NCI-H82 treated with DMSO at 0.1 percent for 48 hours (cell line): ENCODE data around the gene MUC20.
"Not testable (repeated sequence)": the region's sequence is repeated elsewhere in the genome, so short reads cannot be mapped to it uniquely, and the experiment has no call there.

Source experiments
- DNase-seq: peaks from one replicate; lab custom pipeline; 2025; ENCODE audit not compliant: unreplicated experiment; lab: John Stamatoyannopoulos, UW

The MUC20 gene

DNA sequence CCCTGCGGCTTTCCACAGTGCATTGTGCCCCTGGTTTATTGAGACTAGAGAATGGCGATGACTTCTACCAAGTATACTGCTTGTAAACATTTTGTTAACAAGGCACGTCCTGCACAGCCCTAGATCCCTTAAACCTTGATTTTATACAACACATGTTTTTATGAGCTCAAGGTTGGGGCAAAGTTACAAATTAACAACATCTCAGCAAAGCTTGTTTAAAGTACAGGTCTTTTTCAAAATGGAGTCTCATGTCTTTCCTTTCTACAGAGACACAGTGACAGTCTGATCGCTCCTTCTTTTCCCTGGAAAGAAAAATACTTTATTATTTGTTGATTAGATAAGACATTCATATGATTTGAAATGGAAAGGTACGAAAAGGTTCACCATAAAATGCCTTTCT, 8.0 kb downstream of the MUC20 start:
- DNase-seq = not testable (repeated sequence)

GRCh38 chr3:195729476-195730251, 8.9 kb downstream of the MUC20 start:
- DNase-seq = no peak

GRCh38 chr3:195731356-195731905, 10.7 kb downstream of the MUC20 start:
- DNase-seq = no peak

DNA sequence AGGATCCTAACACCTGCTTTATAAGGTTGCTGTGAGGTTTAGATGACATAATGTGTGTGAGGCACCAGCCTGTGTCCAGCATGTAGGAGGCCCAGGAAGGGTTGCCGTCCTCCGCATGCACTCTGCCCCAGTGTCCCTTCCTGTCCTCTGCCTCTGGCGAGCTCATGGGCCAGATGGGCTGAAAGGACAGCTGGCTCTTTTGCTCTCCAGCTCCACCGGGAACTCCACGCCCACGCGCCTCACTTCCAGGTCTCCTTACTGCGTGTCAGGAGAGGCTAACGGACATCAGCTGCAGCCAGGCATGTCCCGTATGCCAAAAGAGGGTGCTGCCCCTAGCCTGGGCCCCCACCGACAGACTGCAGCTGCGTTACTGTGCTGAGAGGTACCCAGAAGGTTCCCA, 12.2 kb downstream of the MUC20 start:
- no peak for DNase-seq

- DNase-seq = no peak
These were observed 14.4 kb downstream of the MUC20 start for GRCh38 chr3:195735036-195735695.

GRCh38 chr3:195736866-195737490, 16.2 kb downstream of the MUC20 start:
- DNase-seq = no peak

- DNase-seq = not testable (repeated sequence)
These were observed 17.0 kb downstream of the MUC20 start for GRCh38 chr3:195737782-195738181.

DNA sequence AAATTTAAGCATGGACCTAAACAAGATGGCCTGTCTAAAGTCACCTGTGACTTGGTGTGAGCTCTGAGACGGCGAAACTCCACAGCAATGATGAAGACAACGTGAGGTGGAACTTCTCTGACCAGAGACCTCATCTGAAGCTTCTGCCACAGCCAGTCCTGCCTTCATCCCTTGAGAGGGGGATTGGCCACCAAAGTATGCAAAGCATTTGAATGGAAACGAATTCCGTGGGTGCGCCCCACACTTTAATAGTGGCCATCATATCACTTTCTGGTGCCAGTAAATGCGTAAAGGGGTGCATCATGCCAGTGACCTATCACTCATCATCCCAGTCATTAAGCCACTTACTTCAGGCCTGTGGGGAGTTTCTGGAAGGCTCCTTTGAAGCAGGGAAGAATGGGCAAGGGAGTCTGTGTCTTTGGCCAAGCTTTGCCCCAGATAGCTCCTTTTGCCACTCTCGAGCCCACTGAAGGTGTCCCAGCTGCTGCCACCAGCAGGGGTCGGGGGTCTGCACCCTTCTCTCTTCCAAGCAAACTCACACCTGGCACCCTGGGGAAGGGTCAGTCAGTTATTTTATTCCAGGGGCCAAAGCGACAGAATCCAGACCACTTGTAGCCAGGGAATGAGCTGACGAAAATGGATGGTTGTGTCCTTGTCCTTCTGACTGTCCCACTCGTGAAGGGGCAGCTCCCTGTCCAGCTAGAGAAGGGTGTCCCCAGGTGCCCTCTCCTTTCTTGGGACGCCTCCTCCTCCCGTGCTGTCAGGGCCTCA, 17.7 kb downstream of the MUC20 start:
- no peak for DNase-seq

- no peak for DNase-seq
These were observed 18.9 kb downstream of the MUC20 start for GRCh38 chr3:195739561-195740111.

DNA sequence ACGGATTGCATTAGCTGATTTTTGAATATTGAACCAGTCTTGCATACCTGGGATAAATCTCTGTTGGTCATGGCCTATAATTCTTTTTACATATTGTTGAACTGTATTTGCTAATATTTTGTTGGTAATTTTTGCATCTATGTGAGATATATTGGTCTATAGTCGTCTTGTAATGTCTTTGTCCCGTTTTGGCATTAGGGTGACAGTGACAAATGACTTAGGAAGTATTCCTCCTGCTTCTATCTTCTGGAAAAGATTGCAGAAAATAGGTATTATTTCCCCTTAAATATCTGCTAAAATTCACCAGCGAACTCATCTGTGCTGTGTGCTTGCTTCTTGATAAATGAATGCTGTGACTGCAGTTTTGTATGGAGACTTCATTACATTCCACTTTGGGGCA, 23.7 kb downstream of the MUC20 start:
- no peak for DNase-seq

- no peak for DNase-seq
These were observed 25.6 kb downstream of the MUC20 start for GRCh38 chr3:195746346-195746745.

GRCh38 chr3:195746751-195747150, 26.0 kb downstream of the MUC20 start:
- DNase-seq = no peak

DNA sequence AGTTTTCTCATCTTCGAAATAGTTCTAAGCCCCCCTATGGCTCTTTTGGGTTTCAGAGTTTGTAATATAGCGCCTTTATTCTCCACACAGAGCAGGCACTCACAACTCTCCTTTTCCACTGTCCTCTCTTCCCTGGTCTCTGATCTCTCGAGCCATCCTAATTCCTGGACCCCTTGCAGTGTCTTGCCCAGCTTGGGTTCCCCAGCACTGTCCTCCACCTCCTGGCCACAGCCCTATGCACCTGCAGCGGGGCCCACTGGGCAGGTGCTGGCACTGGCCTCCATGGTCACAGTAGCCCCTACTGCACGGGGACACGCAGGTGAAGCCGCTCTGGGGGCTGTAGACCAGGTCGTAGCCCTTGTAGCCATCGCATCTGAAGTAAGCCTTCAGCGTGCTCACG, 27.9 kb downstream of the MUC20 start:
- no peak for DNase-seq

DNA sequence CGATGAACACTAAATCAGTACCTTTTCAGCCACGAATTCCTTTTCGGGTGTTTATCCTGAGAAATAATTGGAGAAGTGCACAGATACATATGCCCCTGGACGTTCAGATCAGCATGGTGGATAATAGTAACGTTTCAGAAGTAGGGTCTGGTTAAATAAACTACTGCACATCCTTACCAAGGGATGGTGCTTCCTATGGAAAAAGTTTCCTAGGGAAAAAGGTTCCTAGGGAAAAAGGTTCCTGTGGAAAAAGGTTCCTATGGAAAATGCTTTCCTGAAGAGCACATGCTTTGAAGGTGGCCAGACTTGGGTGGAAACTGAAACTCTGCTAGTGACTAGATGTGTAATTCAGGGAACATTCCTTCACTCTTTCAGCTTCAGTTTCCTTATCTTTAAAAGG, 28.3 kb downstream of the MUC20 start:
- DNase-seq = not testable (repeated sequence)

DNA sequence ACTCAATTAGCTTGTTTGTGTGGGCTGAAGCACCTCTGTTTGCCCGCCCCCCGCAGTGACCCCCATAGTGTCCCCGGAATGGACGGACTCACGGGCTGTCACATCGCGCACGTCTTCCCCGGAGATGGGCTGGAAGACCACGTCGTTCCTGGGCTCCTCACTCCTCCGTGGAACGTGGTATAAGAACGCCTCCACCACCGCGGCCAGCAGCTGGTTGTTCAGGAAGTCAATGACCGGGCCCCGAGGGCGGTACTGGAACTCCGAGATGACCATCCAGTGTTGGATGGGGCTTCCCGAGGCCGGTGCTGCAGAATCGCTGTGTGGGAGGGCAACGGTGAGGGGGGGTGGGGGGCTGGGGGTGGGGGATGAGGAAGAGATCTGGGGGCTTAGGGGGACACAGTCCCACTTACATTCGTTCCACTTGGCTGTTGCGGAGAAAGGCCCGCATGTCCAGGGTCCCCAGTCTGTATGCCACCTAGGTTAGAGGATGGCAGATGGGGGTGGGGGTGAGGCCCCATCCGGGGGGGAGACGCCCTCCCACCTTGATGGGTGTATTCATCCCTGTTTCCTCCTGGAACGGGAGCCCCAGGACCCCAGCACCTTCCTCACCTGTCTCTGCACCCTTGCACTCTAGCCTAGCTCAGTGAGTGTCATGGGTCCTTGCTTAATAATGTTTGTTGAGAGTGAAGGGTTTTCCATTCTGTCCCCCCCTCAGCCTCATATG, 30.2 kb downstream of the MUC20 start:
- DNase-seq = no peak

DNA sequence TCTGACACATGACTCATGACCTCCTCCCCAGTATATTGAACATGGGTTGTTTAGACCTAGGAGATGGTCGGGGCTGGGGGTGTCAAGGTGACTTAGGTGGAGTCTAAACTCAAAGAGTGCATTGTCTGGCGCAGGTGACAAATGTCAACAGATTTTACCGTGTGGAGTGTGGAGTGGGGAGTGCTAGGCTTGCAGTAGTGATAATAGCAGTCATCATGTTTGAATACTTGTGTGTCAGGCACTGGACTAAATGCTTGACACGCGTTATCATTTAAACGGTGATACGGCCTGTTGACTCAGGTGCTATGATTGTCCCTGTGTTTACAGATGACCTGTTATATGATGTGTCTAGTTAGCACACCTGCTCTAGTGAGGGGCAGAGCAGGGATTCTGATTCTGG, 30.8 kb downstream of the MUC20 start:
- DNase-seq = no peak

DNA sequence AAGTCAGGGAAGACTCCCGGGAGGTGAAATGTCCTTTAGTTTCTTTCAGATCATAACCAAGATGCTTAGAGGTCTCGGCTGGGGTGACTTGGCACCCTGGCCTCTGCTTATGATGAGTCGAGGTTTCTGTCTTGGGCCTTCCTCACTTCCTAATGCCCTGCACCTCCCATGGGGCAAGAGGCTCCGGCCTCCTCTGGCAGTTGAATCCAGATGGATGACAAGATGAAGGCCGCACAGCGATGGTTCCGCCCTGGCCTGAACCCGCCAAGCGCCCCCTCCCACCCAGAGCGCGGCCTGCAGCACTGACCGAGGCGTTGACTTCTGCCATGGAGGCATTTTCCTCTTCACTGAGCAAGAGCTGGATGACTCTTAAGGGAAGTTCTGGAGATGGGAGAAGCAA, 31.3 kb downstream of the MUC20 start:
- no peak for DNase-seq

DNA sequence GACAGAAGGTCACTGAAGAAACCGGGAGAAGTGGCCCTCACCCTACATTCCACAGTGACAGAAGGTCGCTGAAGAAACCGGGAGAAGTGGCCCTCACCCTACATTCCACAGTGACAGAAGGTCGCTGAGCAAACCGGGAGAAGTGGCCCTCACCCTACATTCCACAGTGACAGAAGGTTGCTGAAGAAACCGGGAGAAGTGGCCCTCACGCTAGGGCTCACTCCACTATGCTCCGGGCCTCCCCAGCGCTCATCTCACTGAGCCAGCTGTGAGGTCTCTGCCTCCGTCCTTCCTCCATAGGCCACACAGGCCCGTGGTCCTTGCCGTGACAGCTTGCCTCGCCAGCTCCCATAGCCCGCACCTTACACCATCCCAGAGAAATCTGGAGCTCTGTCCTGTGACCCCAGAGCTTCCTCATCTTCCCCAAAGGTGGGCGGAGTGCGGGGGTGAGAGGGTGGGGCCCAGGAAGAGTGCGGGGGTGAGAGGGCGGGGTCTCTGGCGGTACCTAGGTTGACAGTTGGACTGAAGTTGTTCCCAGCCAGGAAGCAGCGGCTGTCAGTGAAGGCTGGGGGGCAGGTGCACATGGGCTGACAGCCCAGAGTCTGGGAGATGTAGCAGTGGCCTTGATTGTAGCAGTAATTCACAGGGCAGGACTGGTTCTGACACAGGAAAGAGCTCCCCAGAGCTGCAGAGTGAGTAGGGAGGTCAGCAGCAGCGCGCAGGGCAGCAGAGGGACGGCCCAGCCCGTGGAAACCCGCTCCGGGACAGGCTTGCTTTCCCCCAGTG, 32.0 kb downstream of the MUC20 start:
- DNase-seq = no peak

DNA sequence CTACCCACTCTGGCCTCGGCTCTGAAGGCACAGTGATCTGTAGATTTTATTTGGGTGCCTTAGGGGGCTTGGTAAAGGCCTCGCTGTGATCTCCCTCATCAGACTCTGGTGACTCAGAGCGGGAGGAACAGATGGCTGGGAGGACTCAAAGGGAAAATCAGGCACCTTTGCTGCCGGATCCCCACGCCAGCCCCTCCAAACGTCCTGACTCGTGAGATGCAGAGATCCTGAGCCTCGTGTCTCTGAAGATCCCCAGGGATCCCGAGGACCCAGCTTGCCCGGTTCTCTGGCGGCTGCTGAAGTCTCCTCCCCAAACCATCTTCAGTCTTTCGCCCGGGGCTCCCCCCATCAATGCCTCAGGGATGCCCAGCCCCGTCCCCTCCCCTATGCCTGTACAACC, 32.8 kb downstream of the MUC20 start:
- DNase-seq = no peak
